GM19025 (cell line): Measurements from ENCODE around the gene ASTL.

Experiments
- ATAC-seq: cut with Tn5 transposase; IDR thresholded peaks from one replicate; pipeline ENCODE4 v1.9.1; 2021; ENCODE audit warnings: mild to moderate bottlenecking, low read depth, moderate library complexity; ENCODE audit not compliant: unreplicated experiment

ASTL gene

GRCh38 chr2:96115631-96116423 is 22.5 kb downstream of the ASTL start:
- no peak for ATAC-seq

- ATAC-seq = no peak
These were observed 23.3 kb downstream of the ASTL start for GRCh38 chr2:96114903-96115581.

- no peak for ATAC-seq
These were observed 23.8 kb downstream of the ASTL start for GRCh38 chr2:96114546-96114902.

- ATAC-seq = no peak
These were observed 24.4 kb downstream of the ASTL start for GRCh38 chr2:96113951-96114350.

- no peak for ATAC-seq
These were observed 25.0 kb downstream of the ASTL start for GRCh38 chr2:96113367-96113677.

- ATAC-seq = no peak
These were observed 25.6 kb downstream of the ASTL start for GRCh38 chr2:96112501-96113366.

GRCh38 chr2:96111823-96112500 is 26.3 kb downstream of the ASTL start:
- no peak for ATAC-seq

- no peak for ATAC-seq
These were observed 27.1 kb downstream of the ASTL start for GRCh38 chr2:96111257-96111640.

- no peak for ATAC-seq
These were observed 27.6 kb downstream of the ASTL start for GRCh38 chr2:96110621-96111256.

GRCh38 chr2:96109931-96110511 is 28.3 kb downstream of the ASTL start:
- no peak for ATAC-seq

GRCh38 chr2:96109361-96109680 is 29.0 kb downstream of the ASTL start:
- no peak for ATAC-seq

- no peak for ATAC-seq
These were observed 29.6 kb downstream of the ASTL start for GRCh38 chr2:96108541-96109360.

- no peak for ATAC-seq
These were observed 30.2 kb downstream of the ASTL start for GRCh38 chr2:96108151-96108540.

- no peak for ATAC-seq
These were observed 30.6 kb downstream of the ASTL start for GRCh38 chr2:96107708-96108065.

GRCh38 chr2:96106991-96107707 is 31.2 kb downstream of the ASTL start:
- no peak for ATAC-seq

- no peak for ATAC-seq
These were observed 32.1 kb downstream of the ASTL start for GRCh38 chr2:96105994-96106715.

- ATAC-seq = no peak
These were observed 33.0 kb downstream of the ASTL start for GRCh38 chr2:96105152-96105915.
